Measurements from ENCODE around the gene RARRES2. TPM values are rescaled to one million over a fixed set of nuclear protein-coding genes. Genes with fewer than 3 reads are reported as not detected.
"Not testable (repeated sequence)": the region's sequence is repeated elsewhere in the genome, so short reads cannot be mapped to it uniquely, and the experiment has no call there.

The RARRES2 gene
- total RNA-seq, 3 donors from 2014 or later: 82.6 to 202 (median 98.9) TPM

GRCh38 chr7:150295027-150295426, 46.4 kb downstream of the RARRES2 start:
- ATAC-seq; H3K9me3 ChIP-seq; H3K4me1 ChIP-seq (ENCODE audit: low read depth); H3K4me3 ChIP-seq; H3K36me3 ChIP-seq (ENCODE audit: low read depth); intact Hi-C loops (cut with DNase I, micrococcal nuclease); DNase-seq: not testable (repeated sequence)

- H3K9me3 ChIP-seq; intact Hi-C loops (cut with DNase I, micrococcal nuclease); ATAC-seq; H3K36me3 ChIP-seq (ENCODE audit: low read depth); H3K4me3 ChIP-seq; DNase-seq; H3K4me1 ChIP-seq (ENCODE audit: low read depth): not testable (repeated sequence)
Measured at GRCh38 chr7:150290317-150290716, 51.1 kb downstream of the RARRES2 start.

- H3K36me3 ChIP-seq (ENCODE audit: low read depth); DNase-seq; ATAC-seq; H3K4me3 ChIP-seq; H3K4me1 ChIP-seq (ENCODE audit: low read depth); intact Hi-C loops (cut with DNase I, micrococcal nuclease); H3K9me3 ChIP-seq: not testable (repeated sequence)
Measured at GRCh38 chr7:150288816-150289215, 52.6 kb downstream of the RARRES2 start.

Other genes starting within 250 kb of the RARRES2 start
- gene LRRC61, start 18.3 kb downstream of the RARRES2 start, total RNA-seq: 10 to 100 TPM; 11.8 to 14.5 (median 14.5) TPM
- 10 to 100 TPM; 29.9 to 53.0 (median 30.2) TPM for gene ACTR3C, start 18.1 kb downstream of the RARRES2 start, total RNA-seq
- gene REPIN1, start 27.2 kb upstream of the RARRES2 start, total RNA-seq: 100 to 1,000 TPM; 151 to 228 (median 202) TPM
- gene ZNF775, start 37.7 kb upstream of the RARRES2 start, total RNA-seq: 10 to 100 TPM; 10.9 to 11.8 (median 11.3) TPM
- 1 to 10 TPM; 4.1 to 9.1 (median 5.5) TPM for gene GIMAP8, start 109.0 kb upstream of the RARRES2 start, total RNA-seq
- 10 to 100 TPM in 1 of 3 donors, 1 to 10 TPM in 2; 6.7 to 11.5 (median 9.8) TPM for gene GIMAP7, start 173.2 kb upstream of the RARRES2 start, total RNA-seq
- 10 to 100 TPM; 10.5 to 22.6 (median 18.1) TPM for gene GIMAP4, start 225.8 kb upstream of the RARRES2 start, total RNA-seq